HG03097 (cell line): ENCODE results near the gene CELF1.
"Not testable (repeated sequence)": the region's sequence is repeated elsewhere in the genome, so short reads cannot be mapped to it uniquely, and the experiment has no call there.

Experiments
- ATAC-seq: cut with Tn5 transposase; IDR thresholded peaks from one replicate; pipeline ENCODE4 v1.9.1; 2021; ENCODE audit not compliant: unreplicated experiment, low FRiP score

Gene CELF1

DNA sequence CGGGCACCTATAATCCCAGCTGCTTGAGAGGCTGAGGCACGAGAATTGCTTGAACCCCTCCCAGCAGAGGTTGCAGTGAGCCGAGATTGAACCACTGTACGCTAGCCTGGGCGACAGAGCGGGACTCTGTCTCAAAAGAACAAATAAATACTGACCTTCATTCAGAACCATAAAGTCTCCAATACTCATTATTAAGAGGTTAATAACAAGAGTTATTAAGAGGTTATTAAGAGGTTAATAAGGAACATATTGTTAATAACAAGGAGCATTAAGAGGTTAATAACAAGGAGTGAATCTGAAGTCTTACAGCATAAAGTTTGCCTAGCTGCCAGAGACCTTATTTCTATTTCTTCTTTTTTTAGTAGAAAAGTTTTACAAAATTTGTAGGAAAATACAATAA, 7.6 kb downstream of the CELF1 start:
- ATAC-seq, result no peak

DNA sequence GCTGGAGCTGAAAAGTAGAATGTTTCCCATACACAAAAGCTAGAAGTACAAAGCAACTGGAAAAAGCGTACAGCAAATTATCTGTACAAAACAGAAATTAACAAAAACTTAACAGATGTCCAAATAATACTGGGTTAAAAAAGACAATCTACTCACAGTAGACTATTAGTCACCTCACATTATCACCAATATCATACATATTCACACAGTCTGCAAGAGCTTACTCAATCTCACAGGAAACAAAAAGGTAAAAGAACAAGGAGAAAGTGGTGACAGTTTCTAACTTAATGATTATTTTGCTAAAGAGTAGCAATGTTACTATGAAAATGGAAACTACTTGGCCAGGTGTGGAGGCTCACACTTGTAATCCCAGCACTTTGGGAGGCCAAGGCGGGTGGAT, 11.9 kb downstream of the CELF1 start:
- no peak for ATAC-seq

DNA sequence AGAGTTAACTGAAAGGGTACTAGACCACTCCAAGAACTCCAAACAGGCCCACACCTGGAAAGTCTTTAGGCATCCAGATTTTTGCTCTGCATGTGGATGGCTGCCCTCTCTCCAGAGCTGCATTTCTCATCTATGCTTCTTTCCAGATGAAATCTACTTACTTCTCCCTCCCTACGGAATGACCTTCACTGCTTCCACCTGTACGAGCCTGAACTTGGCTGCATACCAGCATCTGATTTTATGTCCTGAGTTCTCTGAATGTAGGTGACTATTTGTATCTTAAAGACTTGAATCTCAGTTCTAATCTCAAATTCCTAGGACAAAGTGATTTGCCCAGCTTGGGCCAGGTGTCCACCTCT, 13.3 kb downstream of the CELF1 start:
- ATAC-seq, result no peak

DNA sequence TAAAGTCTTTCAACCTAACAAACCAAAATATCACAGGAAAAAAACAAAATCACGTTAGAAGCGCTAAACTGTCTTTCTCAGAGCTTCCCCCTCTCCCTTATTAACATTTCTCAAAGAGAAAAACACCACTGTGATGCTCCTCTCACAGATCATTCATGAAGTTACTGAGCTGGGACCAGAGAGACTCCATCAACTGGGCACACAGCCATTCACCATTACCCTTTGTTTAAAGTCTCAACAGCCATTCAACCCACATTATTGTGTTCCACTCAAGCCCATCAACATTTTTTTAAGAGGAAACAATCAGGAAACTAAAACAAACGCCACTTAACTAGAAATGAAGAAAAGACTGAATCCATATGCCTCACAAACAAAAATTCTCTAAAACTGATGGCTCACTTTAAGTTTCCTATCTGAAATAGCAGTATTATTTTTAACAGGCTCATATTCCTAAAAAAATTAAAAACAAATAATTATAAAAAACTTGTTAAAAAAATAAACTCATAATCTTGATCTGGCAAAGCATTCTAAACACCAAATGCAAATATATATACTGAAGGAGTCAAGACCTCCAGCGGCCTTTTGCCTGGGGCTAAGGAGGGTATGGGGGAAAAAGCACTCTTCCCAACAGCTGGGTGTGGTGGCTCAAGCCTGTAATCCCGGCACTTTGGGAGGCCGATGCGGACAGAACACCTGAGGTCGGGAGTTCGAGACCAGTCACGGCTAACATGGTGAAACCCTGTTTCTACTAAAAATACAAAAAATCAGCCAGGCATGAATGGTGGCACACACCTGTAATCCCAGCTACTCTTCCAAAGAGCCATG, 14.0 kb downstream of the CELF1 start:
- ATAC-seq, result no peak

DNA sequence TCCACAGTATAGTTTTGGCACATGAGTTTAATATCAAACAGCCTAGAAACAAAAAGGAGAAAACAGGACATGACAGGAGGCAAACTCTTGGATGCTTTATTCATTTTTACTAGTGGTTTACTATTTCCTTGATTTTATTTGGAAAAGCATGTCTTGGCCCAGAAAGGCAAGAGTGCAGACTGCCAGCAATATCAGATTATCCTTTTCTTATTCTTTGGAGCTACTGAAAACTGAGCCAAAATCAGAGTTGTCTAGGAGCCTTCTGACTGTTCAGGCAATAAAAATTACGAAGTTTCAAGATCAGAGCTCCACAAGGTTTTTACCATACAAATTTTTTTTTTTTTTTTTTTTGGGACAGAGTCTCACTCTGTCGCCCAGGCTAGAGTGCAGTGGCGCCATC, 16.0 kb downstream of the CELF1 start:
- ATAC-seq, result no peak

DNA sequence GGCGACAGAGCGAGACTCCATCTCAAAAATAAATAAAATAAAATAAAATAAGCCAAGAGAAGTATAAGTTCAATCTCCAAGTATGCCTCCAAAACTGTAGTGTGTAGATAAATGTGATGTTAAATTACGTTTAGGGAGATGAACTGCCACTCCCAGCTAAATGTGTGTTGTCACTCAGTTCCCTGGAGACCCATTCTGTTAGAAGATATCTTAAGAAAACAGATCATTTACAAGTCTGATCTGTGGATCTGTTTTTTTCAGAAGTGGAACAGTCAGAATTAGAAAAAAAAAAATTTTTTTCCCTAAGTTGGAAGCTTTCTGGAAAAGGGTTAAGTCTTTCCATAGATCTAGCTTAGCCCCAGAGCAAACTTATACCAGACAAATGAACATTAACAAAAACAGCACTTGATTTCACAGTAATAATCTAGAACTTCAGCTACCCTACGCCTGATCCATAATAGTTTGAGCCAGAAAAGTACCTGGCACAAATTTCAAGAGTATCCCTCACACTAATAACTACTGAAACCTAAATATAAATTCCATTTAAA, 18.2 kb downstream of the CELF1 start:
- no peak for ATAC-seq

DNA sequence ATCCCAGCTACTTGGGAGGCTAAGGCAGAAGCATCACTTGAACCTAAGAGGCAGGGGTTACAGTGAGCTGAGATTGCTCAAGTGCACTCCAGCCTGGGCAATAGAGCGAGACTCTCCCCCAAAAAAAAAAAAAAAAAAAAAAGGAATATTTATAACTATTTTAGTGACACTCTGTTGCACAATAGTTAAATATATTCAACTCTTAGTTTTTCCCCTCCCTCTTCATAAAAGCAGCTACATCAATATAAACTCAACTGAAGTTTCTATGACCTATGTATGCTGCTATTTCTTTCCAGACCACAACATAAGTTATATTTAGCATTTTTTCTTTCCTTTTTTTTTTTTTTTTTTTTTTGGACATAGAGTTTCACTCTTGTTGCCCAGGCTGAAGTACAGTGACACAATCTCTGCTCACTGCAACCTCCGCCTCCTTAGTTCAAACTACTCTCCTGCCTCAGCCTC, 19.2 kb downstream of the CELF1 start:
- ATAC-seq, result no peak

DNA sequence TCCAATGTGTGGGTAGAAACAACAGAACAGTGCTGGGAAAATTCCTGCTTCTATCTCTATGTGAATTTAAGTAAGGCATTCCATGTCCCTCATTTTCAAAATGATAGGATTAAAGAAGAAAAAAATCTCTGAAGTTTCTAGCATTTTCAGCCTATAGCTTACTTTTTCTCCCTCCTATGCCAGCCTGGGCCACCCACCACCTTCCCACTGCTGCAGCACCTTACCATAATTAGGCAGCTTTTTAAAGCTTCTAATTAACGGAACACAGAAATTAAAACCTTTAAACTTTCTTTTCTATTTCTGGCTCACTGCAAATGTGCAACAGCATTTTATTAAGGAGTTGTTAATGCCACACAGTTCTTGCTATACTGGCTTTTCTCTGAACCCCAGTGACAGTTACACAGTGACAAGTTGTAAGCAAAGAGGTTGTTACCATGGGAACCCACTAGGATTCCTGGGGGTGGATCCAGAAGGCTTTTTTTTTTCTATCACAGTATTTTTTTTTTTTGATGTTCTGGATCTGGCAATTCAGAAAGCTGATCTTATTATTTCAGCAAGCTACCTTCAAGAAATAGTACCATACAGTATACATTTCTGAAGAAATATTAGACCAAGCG, 20.2 kb downstream of the CELF1 start:
- ATAC-seq, result no peak

DNA sequence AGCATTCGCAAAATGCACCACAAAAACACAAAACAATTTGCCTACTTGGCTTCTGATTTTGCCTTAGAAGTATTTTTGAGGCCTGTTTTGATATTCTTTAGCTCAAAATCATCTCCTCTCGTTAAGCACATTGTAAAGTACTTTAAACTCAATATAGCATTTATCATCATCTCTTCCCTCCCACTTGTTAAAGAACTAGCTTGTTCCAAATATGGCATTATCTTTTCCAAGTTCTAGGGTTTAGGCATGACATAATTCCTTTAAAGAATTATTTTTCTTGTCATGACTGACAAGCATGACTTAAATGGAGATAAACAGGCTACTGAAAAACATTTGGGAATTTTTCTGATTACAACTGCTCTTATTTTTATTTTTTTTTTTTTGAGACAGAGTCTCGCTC, 21.3 kb downstream of the CELF1 start:
- no peak for ATAC-seq

DNA sequence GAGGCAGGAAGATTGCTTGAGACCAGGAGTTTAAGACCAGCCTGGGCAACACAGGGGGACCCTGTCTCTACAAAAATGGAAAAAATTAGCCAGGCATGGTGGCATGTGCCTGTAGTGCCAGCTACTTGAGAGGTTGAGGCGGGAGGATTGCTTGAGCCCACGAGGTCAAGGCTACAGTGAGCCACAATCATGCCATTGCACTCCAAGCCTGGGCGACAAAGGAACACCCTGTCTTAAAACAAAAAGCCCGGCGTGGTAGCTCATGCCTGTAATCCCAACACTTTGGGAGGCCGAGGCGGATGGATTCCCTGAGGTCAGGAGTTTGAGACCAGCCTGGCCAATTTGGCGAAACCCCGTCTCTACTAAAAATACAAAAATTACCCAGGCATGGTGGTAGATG, 22.2 kb downstream of the CELF1 start:
- ATAC-seq, result not testable (repeated sequence)

DNA sequence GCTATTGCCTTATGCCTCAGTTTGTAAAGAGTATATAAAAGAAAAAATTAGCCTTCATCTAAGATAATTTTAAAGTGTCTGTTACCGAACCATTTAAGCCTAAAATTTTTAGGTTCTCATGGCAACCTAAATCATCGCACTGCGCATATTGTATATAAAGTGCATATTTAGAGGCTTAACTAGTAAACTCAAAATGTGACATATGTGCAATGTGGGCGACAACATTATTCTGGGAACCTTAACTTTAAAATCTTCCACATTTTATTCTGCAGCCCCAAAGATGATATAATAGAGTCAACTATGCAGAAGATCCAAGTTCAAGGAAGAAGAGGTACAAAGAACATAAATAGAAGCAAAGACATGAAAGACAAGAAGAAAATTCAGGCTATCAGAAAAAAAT, 23.0 kb downstream of the CELF1 start:
- ATAC-seq, result no peak

DNA sequence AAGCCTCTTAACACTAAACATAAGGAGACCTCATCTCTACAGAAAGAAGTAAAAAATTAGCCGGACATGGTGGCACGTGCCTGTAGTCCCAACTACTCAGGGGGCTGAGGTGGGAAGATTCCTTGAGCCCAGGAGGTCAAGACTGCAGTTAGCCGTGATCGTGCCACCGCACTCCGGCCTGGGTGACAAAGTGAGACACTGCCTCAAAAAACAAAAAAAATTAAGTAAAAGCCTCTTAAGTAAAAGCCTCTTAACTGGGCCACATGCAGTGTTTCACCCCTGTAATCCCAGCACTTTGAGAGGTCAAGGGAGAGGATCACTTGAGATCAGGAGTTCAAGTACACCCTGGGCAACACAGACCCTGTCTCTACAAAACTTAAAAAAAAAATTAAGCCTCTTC, 25.7 kb downstream of the CELF1 start:
- ATAC-seq, result no peak

DNA sequence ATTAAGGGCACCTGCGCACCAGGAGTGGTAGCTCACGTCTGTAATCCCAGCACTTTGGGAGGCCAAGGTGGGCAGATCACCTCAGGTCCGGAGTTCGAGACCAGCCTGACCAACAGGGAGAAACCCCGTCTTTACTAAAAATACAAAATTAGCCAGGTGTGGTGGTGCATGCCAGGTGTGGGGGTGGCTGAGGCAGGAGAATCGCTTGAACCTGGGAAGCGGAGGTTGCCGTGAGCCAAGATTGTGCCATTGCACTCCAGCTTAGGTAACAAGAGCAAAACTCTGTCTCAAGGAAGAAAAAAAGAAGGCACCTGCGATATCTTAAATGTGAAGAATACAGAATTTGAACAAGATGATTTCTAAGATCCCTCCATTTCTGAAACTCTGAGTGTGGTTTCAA, 26.9 kb downstream of the CELF1 start:
- ATAC-seq, result not testable (repeated sequence)

DNA sequence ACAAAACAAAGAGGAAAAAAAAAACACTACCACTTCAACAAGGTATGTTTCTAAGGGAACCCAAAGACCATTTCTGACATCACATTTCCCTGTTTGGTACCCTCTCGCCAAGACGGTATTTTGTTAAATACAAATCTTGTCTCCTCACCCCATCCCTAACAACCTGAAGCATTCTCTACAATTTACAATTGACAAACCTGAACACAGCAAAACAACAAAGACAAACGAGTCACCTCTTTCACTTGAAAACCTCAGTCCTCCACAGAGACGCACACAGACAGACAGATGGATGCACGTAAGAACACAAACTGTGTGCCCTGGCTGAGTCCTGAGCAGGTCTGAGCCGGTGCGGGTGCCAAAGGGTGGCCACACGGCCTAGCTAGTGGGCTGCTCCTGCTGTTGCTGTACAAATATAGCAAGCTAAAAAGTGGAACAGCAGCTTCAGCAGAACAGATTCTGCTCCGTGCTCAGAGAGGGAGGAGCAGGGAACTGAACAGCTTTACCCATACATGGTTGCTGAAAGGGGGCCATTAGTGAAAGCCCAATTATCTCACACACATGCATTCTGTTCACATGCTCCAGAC, 28.5 kb downstream of the CELF1 start:
- no peak for ATAC-seq

DNA sequence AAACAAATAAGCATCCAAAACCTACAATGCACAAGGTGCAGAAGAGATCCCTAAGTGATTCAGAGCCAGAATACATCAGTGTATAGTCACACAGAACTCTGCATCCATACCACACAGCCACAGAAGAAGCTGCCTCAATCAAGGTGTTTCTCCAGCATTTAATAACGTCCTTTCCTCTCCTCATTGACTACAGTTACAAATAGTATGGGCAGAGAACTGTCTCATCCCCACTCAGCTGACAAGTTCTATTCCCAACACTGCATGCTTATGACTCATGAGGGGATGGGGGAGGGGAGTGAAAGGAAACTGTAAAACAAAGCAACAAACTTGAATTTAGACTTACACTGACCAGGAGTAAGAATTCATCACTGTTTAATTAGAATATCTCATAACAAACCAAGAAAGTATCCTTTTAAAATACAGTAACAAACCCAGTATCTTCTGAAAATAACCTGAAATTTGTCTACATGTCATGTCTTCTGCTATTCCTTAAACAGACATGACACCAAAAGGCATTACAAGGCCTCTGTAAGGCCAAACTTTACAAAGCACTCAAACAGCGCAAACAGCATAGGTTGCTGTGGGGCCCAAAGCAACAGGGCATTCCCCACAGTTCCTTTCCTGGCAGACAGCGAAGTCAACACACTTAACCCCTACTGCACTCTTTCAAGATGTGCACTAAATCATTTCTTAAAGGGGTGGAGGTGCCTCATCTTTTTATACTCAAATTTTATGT, 29.3 kb downstream of the CELF1 start:
- ATAC-seq, result no peak

DNA sequence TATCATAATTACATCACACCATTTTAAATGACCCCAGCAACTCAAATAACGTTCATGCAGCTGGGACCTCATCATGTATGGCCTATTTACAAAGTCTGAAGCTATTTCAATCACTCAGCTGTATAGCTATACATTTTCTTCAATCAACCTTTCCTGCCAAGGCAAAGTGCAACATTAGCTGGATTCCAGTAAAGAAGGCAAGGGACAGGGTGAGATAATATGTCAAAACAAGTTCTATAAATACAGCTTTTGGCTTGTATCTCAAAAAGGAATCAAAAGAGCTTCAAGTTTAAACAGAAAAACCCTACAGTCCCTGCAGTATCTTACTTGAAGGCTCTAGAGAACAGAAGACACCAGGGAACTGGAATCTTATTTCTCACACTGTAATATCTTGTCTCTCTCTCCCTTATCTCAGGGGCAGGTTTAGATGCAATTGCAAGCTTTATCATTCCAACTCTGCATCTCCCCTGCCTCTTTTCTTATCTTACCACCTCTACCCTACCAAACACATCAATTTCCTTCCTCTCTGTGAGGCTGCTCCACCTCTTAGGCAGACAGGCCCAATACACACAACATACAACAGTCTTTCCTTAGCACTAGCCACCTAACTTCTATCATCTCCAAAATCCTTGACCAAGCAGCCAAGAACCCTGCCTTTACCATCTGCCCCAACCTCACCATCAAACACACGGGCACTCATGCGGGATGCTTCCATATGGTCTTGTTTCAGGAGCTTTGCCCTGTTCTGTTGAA, 34.5 kb downstream of the CELF1 start:
- no peak for ATAC-seq

DNA sequence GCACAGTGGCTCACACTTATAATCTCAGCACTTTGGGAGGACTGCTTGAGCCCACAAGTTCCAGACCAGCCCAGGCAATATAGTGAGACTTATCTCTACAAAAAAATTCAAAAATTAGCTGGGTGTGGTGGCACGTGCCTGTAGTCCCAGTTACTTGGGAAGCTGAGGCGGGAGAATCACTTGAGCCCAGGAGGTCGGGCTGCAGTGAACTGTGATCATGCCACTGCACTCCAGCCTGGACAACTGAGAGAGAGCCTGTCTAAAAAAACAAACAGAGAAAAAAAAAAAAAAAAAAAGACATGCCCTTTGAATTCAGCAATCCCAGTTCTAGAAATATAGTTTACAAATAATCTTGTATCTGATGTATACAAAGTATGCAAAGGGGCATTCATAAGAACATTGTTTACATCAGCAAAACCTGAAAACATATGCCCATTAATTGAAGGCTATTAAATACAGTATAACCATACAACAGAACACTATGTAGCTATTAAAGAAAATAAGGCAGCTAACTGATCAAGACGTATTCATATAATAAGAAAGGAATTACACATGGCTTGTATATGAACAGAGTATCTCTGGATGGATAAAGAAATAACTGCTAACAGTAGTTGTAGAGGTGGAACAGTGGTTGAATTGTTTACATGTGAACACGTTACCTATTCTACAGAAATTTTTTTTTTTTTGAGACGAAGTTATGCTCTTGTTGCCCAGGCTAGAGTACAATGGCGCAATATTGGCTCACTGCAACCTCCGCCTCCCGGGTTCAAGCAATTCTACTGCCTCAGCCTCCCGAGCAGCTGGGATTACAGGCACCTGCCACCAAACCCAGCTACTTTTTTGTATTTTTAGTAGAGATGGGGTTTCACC, 35.7 kb downstream of the CELF1 start:
- ATAC-seq, result no peak

DNA sequence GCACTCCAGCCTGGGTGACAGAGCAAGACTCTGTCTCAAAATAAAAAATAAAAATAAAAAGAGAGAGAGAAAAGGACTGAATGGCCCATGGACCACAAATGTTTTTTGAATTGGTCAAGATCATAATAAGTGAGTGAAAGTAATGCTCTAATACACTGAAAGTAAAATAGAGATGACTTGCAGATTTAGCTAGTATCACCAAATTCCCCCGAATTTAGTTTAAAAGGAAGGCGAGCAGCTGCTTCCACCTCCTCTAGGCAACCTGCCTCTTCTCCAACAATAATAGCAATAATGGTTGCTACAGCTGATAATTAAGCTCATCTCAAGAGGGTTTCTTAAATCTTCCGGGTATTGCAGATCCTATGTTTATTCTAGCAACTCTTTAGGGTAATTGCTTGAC, 36.8 kb downstream of the CELF1 start:
- ATAC-seq, result no peak
